Fibroblast of skin of left quadriceps (primary cell): ENCODE data around the gene NISCH.

Experiments
- DNase-seq, 2 experiments: peaks; one replicate each; pipeline ENCODE4 v3.0.0-alpha.2; 2013; ENCODE audit warnings: low read depth in 2 of 2

The NISCH gene

DNA sequence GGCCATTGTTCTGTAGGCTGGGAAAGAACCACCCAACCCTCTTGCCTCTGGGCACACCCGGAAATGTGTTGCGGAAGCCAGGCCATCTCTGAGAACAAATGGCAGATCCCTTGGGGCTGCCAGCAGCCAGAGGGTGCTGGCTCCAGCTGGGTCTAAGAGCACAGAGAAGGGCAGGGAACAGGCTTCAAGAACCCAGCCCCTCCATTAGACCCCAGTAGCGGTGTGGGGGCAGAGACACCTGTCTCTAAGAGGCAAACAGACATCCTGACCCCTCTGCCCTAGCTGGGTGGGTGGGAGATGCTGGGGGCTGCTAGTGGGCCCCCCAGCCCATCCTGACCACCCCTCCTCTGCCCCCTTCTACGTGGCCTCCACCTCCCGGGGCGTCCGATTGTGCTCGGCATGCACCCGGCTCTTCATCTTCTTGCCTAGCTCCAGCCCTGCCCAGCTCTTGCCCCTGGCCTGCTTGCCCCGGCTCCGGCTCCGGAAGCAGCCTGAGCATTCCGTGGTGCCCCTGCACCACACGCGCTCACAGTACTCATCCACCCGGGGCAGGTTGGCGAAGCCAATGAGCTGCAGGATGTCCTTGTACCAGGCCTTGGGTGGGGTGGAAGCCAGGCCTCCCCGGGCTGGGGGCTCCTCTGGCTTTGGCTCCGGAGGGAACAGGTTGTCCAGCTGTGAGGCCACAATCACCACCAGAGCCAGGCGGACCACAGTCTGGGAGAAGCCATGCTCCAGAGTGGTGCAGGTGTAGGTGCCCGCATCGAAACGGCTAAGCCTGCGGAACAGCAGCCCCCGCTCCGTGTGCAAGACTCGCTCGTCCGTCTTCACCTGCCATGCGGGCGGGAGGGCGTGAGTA is 19.9 kb upstream of the NISCH start:
- DNase-seq, result no peak

DNA sequence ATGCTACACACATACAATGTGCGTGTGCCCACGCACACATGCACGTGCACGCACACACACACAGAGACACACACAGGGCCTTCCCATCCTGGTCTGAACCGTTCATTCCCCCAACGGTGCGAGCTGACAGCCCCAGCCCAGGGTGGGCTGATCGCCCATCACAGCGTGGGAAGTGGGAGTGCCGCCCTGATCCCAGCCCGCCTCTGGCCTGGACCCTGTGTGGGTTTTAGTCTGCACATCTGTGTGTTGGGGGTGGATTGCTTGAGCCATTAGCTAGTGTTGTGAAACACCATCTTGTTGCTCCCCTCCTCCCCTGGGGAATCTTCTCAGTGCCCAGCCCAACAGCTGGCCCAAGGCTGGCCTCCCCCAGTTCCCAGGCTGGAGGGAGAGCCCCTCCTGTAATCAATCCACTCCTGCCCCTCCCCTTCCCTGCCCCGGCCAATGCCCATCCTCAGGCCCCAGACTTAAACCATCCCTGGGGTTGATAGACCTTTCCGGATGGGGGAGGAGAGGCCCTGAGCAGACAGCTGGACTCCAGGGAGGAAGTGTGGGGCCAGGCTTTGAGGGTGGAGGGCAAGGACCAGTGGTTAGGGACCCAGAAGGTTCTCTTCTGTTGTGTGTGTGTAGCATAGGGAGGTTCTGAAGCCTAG is 18.8 kb upstream of the NISCH start:
- peak in 1 of 2 experiments; percentile 32 for DNase-seq

DNA sequence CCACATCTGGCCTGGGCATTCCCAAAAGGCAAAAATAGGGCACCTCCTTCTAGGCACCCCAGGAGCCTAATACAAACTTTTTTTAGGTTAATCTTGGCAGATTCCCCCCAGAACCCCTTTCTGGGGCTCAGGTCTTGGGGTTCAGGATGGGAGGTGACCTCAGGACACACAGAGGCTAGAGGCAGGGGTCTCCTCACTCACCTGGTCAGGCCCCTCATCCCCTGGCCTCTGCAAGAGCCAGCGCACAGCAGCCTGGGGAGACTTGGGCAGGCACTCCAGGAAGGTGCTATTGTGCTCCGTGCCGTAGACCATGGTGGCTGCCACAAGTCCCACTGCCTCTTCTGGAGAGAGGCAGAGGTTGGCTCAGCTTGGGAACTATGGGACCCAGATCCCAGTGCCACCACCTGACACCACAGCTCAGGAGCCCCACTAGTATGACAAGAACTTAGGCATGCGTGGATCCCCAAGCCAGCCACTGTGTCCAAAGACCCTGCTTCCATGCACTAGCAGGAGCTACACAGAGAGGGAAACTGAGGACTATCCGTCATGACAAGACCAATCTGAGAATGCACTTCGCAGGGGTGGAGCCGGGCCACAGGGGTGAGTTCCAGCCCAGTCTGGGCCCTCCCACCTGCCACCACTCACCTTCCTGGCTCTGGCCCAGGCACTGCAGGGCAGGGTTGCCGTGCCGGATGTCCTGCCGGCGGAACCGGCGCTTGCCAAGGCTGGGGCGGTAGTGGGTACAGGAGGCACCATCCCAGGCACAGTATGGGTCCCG is 17.9 kb upstream of the NISCH start:
- DNase-seq, result no peak

DNA sequence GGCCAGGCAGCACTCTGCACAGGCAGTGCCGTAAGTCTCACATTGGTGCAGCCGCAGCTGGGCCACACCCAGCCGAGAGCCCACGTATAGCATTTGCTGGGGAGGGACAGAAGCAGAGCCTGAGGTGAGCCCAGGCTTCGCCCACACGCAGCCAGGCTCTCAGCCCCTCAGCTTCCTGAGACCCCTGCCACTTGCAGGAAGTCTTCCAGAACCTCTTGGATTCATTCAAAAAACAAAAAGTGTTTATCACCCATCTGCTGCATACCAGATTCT is 17.4 kb upstream of the NISCH start:
- no peak for DNase-seq

DNA sequence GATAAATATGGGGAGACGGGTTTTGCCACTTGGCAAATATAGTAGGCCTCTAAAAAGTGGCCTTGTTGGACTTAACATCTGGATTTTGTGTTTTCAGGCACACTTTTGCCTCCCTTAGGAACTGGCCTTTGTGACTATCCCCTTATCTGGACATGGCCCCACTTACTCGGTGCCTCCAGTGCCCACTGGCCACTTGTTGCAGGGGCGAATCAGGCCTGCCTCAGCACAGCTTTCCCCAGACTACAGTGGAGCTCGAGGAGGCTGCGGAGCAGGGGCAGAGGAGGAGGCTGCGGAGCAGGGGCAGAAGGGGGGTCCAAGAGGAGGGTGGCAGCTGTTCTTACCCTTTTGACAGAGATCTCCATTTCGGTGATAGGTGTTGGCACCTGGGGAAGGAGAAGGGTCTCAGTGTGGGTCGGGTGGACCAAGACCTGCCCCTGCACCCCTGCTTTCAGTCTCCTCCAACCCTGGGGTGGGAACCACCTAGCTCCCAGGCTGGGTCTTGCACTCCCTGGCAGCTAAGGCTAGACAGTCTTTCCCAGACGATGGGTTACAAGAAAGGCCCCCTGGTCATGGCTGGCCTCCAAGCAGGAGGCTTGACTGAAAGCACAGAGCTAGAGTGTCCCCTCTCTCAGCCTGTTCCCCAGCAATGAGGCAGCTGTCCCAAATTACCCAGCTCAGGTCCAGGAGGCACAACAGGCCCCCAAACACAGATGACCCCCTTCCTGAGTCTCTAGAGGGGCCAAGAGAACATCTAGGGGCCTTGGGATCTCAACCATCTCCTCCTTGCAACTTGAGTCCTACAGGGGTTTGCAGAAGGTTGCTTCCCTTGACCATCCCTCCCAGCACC is 16.6 kb upstream of the NISCH start:
- no peak for DNase-seq

DNA sequence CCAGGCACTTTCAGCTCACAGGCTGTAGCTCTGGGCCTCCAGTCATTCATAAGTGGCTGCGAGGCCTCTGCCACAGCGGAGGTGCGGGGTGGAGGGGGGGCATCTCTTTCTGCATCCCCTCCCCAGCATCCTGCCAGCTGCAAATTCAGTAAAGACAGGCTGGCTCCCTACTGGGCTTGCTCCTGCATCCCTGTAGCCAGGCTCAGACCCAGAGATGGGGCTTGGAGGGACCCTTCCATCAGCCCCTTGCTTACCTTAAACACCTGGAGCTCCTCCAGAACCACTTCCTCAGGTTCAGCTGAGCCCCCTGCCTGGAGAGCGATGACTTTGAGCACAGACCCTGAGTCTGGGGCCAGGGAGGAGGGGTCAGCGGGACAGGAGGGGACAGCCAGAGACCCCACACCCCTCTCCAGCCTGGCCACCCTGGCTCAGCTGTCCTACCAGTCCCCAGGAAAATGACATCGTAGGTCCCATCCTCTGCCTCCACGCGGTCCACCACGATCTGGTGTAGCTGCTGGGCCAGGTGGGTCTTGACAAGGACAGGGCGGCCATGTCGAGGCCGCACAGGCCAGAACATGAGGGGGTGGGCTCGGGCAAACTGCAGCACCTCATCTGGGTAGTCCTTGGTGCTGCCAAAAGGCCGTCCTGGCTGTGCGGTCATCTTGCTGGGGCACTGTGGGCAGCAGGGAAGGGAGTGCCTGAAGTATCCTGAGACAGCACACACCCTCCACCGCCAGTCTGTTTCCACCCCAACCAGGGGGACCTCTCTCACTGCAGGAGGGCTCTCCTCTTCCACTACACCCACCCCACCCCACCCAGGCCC is 15.8 kb upstream of the NISCH start:
- no peak for DNase-seq

DNA sequence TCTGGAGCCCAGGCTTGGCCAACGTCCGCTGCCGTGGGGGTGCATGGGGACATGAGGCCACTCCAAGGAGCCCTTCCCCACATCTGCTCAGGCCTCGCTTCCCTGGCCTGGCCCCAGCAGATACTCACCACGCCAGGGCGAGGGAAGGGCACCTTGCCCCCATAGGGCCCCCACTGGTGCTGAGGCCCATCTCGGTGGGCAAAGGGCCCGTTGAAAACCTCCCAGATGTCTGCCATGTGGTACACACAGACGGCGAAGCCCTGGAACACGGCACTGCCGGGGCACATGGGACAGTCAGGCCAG is 15.2 kb upstream of the NISCH start:
- no peak for DNase-seq

DNA sequence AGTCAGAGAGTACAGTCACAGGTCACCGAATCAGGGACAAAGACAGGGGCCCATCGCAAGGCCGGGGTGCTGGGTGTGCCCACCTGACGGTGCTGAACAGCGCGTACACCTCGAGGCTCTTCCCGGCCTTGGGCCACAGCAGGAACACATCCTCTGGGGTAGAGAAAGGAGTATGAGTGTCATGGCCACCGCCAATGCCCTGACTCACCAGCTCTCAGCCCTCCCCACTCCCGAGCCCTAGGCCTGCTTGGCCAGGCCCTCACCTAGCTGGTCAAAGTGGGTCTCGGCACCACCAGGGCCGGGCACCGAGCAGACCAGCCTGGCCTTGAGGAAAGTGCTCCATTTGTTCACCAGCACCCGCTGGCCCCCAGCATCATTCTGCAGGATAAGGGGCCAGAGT is 14.7 kb upstream of the NISCH start:
- DNase-seq, result no peak

DNA sequence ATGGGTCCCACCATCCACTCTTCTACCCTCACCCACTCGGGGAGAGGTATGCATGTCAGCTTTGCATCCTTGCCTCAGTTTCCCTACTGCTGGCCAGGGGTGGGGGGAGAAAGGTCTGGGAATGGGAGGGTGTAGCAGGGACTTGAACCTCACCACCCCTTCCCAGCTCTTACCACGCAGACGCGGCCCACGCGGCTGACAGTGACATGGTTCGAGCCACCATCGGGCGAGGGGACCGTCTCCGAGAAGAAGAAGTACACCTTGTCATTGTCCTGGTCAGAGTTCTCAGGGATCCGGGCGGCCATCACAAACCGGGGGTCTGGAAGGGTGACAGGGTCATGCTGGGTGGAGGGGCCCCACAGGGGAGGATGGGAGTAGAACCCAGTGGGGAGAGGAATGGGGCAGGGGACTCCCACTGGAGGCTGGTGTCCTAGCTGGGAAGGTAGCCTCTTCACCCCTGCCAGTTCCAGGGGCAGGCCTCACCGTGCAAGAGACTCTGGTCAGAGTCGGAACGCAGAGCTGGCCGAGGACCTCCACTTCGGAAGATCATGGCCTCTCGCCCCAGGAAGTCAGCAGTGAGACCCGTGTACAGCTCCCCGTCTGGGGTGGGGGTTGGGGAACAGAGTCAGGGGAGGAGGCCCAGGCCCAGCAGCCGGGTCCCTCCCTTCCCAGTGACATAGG is 14.2 kb upstream of the NISCH start:
- no peak for DNase-seq

DNA sequence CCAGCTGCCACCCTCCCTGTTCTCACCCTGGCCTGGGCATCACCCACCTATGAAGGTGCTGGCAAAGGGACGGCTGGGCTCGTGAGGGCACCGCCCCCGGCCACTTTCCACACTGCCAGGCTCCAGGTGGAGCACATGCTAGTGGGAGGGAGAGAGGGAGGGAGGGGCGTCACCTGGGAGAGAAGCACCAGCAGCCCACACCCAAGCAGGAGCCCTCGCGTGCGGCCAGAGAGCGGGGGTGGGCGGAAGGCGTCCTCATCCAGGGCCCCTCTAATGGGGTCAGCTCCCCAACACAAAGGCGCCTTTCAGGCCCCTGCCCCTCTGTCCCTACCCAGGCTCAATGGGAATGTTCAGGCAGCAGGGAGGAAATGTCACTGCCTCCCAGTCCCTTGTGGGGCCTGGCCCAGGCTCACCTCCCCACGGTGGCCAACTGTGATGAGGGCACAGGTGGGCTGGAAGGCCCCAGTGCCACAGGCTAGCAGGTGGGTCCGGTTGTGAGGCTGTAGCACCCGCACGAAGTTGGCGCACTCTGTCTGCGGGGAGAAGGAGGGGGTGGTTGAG is 13.6 kb upstream of the NISCH start:
- DNase-seq, result no peak

DNA sequence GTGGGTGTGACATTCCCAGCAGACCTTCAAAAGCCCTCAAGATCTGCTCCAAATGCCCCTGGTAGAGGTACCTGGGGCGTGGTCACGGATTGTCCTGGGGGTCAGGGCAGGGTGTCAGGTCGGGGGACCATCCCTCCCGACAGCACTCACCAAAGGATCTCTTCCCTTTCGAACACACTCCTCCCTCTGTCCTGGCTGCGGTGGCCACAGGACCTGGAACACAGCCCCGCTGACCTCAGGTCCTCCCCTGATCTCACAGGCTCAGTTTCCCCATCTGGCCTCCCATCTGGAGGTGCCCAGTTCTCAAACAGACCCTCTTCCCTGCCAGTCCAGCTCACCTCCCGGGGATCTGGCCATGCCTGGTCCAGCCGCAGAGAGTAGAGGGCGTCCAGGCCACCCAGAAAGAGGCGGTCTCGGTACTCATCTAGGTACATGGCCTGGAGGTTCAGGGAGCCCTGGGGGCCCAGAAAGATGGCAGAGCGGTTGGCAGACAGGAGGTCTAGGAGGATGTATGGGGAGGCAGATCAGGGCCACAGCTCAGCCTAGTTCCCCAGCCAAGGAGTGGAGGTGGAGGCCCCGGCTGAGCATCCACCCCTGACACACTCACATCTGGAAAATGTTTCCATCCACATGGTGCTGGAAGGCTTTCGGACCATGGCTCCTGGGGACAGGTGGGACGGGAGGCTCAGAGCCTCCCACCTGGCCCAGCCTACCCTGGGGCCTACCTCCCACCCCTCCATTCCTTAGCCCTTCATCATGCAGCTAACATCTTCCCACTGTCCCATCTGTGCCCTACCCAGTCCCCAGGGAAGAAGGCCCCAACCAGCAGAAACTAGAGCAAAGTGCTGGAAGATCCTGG is 12.8 kb upstream of the NISCH start:
- DNase-seq, result no peak

DNA sequence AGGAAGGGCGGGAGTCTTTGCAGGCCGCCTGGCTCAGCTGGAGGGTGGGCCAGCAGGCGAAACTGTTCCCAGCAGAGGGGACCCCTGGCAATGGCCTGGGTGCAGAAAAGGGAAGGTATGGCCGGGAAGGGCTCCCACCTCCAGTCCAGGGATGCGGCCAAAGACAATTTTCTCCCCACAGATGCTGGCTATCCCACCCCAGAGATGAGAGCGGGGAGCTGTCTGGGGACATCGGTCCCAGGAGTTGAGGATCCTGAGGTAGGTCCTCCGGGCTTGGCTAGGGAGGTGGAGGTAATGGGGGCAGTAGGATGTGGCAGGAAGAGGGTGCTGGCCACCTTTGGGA is 12.2 kb upstream of the NISCH start:
- DNase-seq, result no peak

DNA sequence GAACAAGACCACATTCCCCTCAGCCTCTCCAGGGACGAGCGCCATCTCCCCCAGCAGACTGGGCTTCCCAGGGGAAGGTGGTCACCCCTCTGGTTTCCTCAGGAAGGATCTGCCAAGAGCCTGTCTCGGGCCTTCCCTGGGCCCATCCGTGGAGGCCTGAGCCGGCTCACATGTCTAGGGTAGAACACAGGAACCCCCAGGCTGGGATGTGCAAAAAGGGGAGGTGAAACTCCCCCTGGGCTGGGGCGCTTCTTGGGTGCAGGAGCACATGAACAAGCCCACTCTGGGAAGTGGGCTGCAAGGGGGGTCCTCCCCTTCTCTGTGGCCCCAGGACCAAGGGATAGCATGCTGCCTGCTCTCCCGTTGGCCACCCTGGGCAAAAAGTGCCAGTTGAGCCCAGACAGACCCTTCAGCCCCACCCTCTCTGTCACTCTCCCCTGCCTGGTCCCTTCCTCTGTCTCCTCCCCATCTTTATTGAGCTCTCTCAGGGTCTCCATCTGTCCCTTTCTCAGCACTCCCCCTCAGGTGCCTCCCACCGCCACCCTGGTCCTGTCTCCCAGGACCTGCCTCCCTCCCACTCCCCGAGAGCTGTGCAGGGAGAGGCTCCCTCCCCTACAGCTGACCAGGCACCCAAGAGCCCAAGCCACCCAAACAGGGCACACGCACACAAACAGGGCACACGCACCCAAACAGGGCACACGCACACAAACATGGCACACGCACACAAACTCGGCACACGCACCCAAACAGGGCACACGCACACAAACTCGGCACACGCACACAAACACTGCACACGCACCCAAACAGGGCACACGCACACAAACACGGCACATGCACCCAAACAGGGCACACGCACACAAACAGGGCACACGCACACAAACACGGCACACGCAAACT is 11.4 kb upstream of the NISCH start:
- DNase-seq, result no peak

DNA sequence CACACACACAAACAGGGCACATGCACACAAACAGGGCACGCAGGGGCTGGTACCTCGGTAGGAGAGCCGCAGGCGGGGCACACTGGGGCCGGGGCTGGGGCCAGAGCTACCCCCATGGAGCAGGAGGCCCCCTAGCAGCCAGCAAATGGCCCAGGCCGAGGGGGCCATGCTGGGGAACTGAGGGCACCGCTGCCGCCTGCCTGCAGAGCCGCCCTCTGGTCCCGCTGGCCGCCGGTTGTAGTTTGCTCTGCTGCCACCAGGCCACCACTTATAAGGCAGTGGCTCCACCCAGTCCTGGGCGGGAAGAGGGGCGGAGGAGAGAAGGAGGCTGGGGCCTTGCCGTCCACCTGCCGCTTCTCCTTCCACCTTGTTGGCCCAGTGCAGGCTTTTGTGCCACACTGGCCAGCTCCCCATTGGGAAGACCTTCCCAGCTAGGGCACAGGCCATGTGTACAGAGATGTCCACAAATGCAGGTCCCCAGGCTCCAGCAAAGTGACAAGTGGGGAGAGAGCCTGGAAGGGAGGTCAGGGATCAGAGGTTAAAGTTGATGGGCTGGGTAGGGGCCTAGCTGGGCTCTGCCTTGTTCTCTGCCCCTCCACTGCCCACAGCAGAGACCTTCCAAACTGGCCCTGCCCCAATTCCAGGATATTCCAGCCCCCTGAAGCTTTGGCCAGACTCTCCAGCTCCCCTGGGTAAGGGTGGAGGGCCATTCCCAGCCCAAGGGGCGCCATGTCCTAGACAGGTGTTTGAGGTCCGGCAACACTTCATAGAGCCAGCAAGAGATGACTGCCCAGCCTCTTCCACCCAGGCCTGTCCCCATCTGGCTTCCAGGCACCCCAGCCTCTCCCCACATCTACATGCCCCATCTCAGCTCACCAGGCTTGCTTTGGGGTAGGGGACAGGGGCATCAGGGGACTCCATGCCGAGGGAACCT is 10.3 kb upstream of the NISCH start, which contains the start of gene SEMA3G:
SEMA3G (minus strand) TSS at position 244 of the 934 bp plus-strand sequence; CDS start at position 168, 76 bp downstream.
- no peak for DNase-seq

DNA sequence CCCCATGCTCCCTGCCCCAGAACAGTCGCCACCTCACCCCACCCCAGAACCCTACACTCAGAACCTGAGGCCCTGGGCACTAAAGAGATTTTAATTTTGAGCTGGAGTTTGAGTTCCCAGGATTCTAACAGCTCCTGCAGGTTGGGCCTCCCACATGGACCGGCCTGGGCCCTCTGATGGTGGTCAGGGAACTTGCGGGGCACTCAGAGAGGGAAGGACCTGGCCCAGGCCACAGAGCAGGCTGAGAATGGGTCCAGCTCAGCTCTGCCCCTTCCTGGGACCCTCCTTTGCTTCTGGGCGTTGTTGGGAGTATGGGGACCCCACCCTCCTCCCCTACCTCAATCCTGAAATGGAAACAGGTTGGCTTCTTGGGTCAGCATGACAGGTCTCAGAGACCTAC is 9.4 kb upstream of the NISCH start:
- no peak for DNase-seq

DNA sequence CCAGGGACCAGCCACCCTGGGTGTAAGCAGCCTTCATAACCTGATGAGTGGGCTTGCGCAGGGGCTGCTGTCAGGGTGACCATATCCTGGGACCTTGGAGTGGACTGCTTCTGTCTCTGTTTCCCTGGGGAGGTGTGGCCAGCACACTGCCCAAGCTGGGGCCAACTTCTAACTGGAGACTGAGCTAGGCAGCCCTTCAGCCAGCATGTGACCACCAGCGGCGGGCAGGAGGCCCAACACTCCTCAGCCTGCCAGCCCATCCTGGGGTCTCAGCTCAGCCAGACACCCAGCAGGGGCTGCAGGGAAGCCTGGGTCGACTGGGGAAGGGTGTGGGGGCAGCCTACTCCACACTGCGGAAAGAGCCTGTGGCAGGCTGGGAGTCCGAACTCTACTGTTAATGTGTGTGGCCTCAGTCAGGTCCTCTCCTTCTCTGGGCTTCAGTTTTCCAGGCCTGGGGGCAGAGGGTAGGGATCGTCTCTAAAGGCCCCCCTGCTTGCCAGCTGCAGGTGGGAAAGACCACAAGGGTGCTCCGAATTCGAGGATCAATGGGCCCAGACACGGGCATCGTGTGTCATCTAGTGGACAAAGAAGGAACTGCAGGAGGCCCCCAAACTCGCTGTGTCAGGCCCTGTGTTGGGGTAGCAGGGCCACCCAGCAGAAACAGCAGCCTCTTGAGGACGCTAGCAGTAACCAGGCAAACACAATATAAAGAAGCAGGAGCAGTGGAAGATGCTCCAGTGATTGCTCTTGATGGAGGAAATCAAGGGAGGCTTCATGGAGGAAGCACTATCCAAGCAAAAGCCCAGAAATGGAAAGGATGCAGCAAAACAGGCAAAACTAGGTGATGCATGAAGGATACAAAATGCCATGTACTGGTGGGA is 8.5 kb upstream of the NISCH start:
- peak in 1 of 2 experiments; percentile 29 for DNase-seq
